Neural progenitor cell (in vitro differentiated cells): ENCODE results near the gene NIN. TPM values are rescaled to one million over a fixed set of nuclear protein-coding genes. Genes with fewer than 3 reads are reported as not detected.

Experiments used
- DNase-seq: peaks from one replicate; pipeline ENCODE4 v3.0.0-alpha.2; 2016; ENCODE audit warnings: low spot score
- H2AFZ ChIP-seq: fragments of 200-600 bp; sonication (generic); replicated peaks from 2 replicates; pipeline ENCODE4 v1.6.1; 2016; ENCODE audit warnings: antibody characterized with exemption
- H3F3A ChIP-seq: fragments of 200-600 bp; sonication (generic); 2 replicates; pipeline ENCODE4 v1.6.1; 2016; ENCODE audit warnings: antibody characterized with exemption, low read depth
- H3K27ac ChIP-seq: fragments of 200-600 bp; sonication (generic); 2 replicates; pipeline ENCODE4 v1.5.1; 2016; ENCODE audit warnings: mild to moderate bottlenecking
- H3K27me3 ChIP-seq: fragments of 200-600 bp; sonication (generic); 2 replicates; pipeline ENCODE4 v1.6.1; 2016; ENCODE audit warnings: mild to moderate bottlenecking, moderate library complexity
- H3K36me3 ChIP-seq: fragments of 200-600 bp; sonication (generic); 2 replicates; pipeline ENCODE4 v1.5.1; 2016
- H3K4me1 ChIP-seq: fragments of 200-600 bp; sonication (generic); 2 replicates; pipeline ENCODE4 v1.6.1; 2016; ENCODE audit warnings: mixed run types
- H3K4me2 ChIP-seq: fragments of 200-600 bp; sonication (generic); 2 replicates; pipeline ENCODE4 v1.6.1; 2016
- H3K4me3 ChIP-seq: fragments of 200-600 bp; sonication (generic); 2 replicates; pipeline ENCODE4 v1.5.1; 2016
- H3K79me2 ChIP-seq: fragments of 200-600 bp; sonication (generic); 2 replicates; pipeline ENCODE4 v1.6.1; 2016; ENCODE audit warnings: low read depth
- H3K9ac ChIP-seq: fragments of 200-600 bp; sonication (generic); 2 replicates; pipeline ENCODE4 v1.6.1; 2016
- H3K9me3 ChIP-seq: fragments of 200-600 bp; sonication (generic); 2 replicates; pipeline ENCODE4 v1.5.1; 2016; ENCODE audit warnings: low read depth
- H4K20me1 ChIP-seq: fragments of 200-600 bp; sonication (generic); 2 replicates; pipeline ENCODE4 v1.6.1; 2016; ENCODE audit warnings: low read depth
- H3K27ac Mint-ChIP-seq: 3 replicates; pipeline ENCODE4 v1.8.0; 2021; ENCODE audit warnings: mixed read lengths
- H3K27me3 Mint-ChIP-seq: 2 replicates; pipeline ENCODE4 v1.8.0; 2022; ENCODE audit warnings: low read depth, mild to moderate bottlenecking, inconsistent platforms, moderate library complexity, mixed read lengths; ENCODE audit not compliant: insufficient read depth
- H3K36me3 Mint-ChIP-seq: 3 replicates; pipeline ENCODE4 v1.8.0; 2021; ENCODE audit warnings: mixed read lengths
- H3K4me1 Mint-ChIP-seq: 3 replicates; pipeline ENCODE4 v1.8.0; 2021; ENCODE audit warnings: mixed read lengths
- H3K4me3 Mint-ChIP-seq: 3 replicates; pipeline ENCODE4 v1.8.0; 2021; ENCODE audit warnings: mild to moderate bottlenecking, moderate library complexity, mixed read lengths
- H3K9me3 Mint-ChIP-seq: 3 replicates; pipeline ENCODE4 v1.8.0; 2020; ENCODE audit warnings: mixed read lengths
- EZH2 ChIP-seq: fragments of 200-600 bp; sonication (generic); IDR thresholded peaks from 2 replicates; pipeline ENCODE4 v1.6.1; 2017; ENCODE audit warnings: antibody characterized with exemption, mild to moderate bottlenecking, moderate library complexity
- EZH2phosphoT487 ChIP-seq: fragments of 200-600 bp; sonication (generic); IDR thresholded peaks from 2 replicates; pipeline ENCODE4 v1.6.1; 2017; ENCODE audit warnings: antibody characterized with exemption
- total RNA-seq: library from RNA; depleted of rRNA; stranded (reverse); fragments of >200 nt; gene quantifications from 2 replicates; pipeline ENCODE4 v1.2.3, GENCODE V29; 2015; ENCODE audit warnings: low replicate concordance
- TF ChIP-seq, protein P1 (sequence below): fragments of 200-600 bp; sonication (generic); IDR thresholded peaks from 2 replicates; pipeline ENCODE4 v1.5.1; 2017; ENCODE audit warnings: antibody characterized with exemption, mild to moderate bottlenecking

The NIN gene
- total RNA-seq, 1 donor from 2014 or later, result 49.0 TPM

DNA sequence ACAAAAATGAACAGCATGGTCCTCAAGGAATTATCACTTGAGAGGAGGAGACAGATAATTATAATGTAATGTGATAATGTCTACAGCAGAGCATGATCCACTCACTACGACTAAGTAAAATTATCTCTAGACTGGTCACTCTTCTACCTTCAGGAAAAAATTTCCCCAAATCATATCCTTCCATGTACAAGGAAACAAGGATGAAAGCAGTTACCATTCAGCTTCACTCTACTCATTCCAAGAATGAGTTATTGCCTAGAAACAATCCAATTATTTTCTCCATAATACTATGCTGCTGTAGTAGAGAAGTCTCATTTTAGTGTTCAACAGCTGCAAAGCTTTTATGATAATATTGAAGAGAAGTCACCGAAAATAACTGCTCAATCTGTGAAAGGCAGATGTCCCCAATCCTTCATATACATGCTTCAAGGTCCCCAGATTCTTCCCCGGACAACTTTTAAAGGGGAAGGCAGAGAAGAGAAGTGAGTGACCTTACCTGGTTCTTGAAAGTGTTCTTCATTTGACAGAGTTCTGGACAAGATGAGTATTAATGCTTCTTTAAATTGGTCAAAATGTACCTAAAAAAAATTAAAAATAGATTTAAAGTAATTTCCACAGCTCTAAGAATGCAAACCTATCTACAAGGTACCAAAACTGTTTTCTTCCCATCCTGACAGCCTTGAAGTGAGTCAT, 24.6 kb downstream of the NIN start:
- H3K4me1 Mint-ChIP-seq, result no peaks in the 10 kb centered on the region
- H3K9me3 Mint-ChIP-seq, result no peaks in the 10 kb centered on the region
- no peak overlapping the region for H3K9ac ChIP-seq
- no peak overlapping the region for H3K4me3 Mint-ChIP-seq
- H3K4me3 ChIP-seq, result no peak overlapping the region
- H4K20me1 ChIP-seq, result no peaks in the 10 kb centered on the region
- no peaks in the 10 kb centered on the region for H3F3A ChIP-seq
- H3K27ac ChIP-seq, result no peak overlapping the region
- peaks cover 26% of the 10 kb centered on the region for H3K36me3 Mint-ChIP-seq
- H3K79me2 ChIP-seq, result peaks cover 24% of the 10 kb centered on the region
- H3K9me3 ChIP-seq, result no peaks in the 10 kb centered on the region
- H3K27me3 ChIP-seq, result no peaks in the 10 kb centered on the region
- H3K36me3 ChIP-seq, result no peaks in the 10 kb centered on the region
- H3K27me3 Mint-ChIP-seq, result peaks cover 2% of the 10 kb centered on the region
- TF ChIP-seq, protein P1, sequence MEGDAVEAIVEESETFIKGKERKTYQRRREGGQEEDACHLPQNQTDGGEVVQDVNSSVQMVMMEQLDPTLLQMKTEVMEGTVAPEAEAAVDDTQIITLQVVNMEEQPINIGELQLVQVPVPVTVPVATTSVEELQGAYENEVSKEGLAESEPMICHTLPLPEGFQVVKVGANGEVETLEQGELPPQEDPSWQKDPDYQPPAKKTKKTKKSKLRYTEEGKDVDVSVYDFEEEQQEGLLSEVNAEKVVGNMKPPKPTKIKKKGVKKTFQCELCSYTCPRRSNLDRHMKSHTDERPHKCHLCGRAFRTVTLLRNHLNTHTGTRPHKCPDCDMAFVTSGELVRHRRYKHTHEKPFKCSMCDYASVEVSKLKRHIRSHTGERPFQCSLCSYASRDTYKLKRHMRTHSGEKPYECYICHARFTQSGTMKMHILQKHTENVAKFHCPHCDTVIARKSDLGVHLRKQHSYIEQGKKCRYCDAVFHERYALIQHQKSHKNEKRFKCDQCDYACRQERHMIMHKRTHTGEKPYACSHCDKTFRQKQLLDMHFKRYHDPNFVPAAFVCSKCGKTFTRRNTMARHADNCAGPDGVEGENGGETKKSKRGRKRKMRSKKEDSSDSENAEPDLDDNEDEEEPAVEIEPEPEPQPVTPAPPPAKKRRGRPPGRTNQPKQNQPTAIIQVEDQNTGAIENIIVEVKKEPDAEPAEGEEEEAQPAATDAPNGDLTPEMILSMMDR, result no peak
- TF ChIP-seq EZH2 (no peak), EZH2phosphoT487 (no peak)
- no peak for DNase-seq
- no peak overlapping the region for H3K27ac Mint-ChIP-seq
- no peak overlapping the region for H2AFZ ChIP-seq
- peaks cover 5% of the 10 kb centered on the region for H3K4me1 ChIP-seq
- H3K4me2 ChIP-seq, result no peak overlapping the region

DNA sequence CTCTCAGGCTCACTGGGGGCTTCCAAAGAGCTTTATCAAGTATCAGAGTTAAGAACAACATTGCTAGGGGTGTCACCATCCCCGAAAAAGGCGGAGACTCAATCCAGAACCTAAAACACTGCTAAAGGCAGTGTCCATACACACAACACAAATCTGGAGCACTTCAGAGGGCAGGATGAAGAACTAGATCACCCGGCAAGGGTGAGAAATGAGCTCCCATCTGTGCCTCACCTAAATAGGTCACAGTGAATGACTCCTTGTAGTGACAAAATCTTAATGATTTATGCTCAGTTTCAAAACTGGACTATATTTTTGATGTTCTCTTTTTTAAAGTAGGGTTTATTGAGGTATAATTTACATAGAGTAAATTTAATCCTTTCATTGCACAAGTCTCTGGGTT, 25.6 kb downstream of the NIN start:
- Histone ChIP-seq H3K27ac (no peak overlapping the region), H2AFZ (no peak overlapping the region), H3K4me2 (no peak overlapping the region), H3K4me3 (no peak overlapping the region), H3K4me1 (peaks cover 5% of the 10 kb centered on the region), H3K9ac (no peak overlapping the region), H4K20me1 (no peaks in the 10 kb centered on the region), H3K9me3 (no peaks in the 10 kb centered on the region), H3K27me3 (no peaks in the 10 kb centered on the region), H3K79me2 (peaks cover 14% of the 10 kb centered on the region), H3K36me3 (no peaks in the 10 kb centered on the region), H3F3A (no peaks in the 10 kb centered on the region)
- H3K9me3 Mint-ChIP-seq, result no peaks in the 10 kb centered on the region
- no peak overlapping the region for H3K27ac Mint-ChIP-seq
- H3K4me3 Mint-ChIP-seq, result no peak overlapping the region
- no peaks in the 10 kb centered on the region for H3K4me1 Mint-ChIP-seq
- H3K36me3 Mint-ChIP-seq, result peaks cover 26% of the 10 kb centered on the region
- peaks cover 2% of the 10 kb centered on the region for H3K27me3 Mint-ChIP-seq
- no peak for TF ChIP-seq EZH2
- TF ChIP-seq, protein P1, result no peak
- no peak for TF ChIP-seq EZH2phosphoT487
- DNase-seq, result no peak

DNA sequence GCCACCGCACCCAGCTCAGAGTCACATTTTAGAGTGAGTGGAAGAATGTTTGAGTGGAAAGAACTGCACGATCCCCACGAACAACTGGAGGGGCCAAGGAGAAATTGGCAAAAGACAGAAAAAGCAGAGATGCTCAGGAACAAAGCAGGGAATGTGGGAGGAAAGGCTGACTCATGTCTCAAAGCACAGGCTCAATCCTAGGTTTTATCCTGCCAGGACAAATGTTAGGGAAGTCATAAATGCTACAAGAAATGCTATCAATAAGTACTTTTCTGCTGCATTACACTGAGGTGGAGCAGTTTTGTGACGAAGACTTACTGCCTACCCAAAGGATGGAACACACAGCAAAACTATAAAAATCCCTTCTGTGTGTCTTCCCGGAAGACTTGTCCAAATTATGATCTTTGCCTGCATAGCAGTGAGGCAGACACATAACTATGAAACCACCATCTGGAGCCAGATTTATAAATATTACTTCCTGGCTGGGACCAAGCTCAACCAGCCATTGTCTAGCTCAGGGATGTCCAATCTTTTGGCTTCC, 26.7 kb downstream of the NIN start:
- no peak overlapping the region for H3K27ac Mint-ChIP-seq
- no peak overlapping the region for H3K4me3 ChIP-seq
- no peaks in the 10 kb centered on the region for H3K9me3 Mint-ChIP-seq
- H3K36me3 Mint-ChIP-seq, result peaks cover 32% of the 10 kb centered on the region
- H3K4me1 ChIP-seq, result peaks cover 5% of the 10 kb centered on the region
- peaks cover 6% of the 10 kb centered on the region for H3K79me2 ChIP-seq
- no peak overlapping the region for H3K9ac ChIP-seq
- no peaks in the 10 kb centered on the region for H3F3A ChIP-seq
- H3K36me3 ChIP-seq, result no peaks in the 10 kb centered on the region
- H3K27me3 Mint-ChIP-seq, result peaks cover 5% of the 10 kb centered on the region
- no peaks in the 10 kb centered on the region for H3K9me3 ChIP-seq
- TF ChIP-seq, protein P1, result no peak
- TF ChIP-seq EZH2 (no peak), EZH2phosphoT487 (no peak)
- no peaks in the 10 kb centered on the region for H4K20me1 ChIP-seq
- H3K27me3 ChIP-seq, result no peaks in the 10 kb centered on the region
- peak overlapping the region; percentile 0 for H3K27ac ChIP-seq
- no peak overlapping the region for H3K4me2 ChIP-seq
- peak overlapping the region; percentile 38 for H3K4me3 Mint-ChIP-seq
- DNase-seq, result no peak
- H2AFZ ChIP-seq, result no peak overlapping the region
- H3K4me1 Mint-ChIP-seq, result no peaks in the 10 kb centered on the region
